NCI-H146 (cell line): ENCODE measurements around the gene SH2D1A.
"Not testable (repeated sequence)": the region's sequence is repeated elsewhere in the genome, so short reads cannot be mapped to it uniquely, and the experiment has no call there.

Source experiments
- DNase-seq: peaks from one replicate; lab custom pipeline; 2025; lab: John Stamatoyannopoulos, UW

The SH2D1A gene

DNA sequence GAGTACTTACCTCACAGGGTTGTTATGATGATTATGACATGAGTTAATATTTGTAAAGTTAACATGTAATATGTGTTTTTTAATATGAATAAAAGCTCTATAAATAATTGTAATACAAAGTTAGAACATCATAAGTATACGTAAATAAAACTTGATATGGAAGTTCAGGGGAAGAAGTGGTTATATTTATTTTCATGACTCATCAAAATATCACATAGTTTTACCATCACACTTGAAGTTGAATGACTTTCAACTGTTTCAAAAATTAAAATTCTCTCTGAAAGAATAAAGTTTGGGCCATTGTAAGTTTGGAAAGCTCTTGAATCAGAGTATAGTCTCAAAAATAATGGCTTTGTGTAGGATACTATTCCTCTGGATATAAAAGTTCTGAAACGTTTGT lies 8.3 kb downstream of the SH2D1A start:
- no peak for DNase-seq

DNA sequence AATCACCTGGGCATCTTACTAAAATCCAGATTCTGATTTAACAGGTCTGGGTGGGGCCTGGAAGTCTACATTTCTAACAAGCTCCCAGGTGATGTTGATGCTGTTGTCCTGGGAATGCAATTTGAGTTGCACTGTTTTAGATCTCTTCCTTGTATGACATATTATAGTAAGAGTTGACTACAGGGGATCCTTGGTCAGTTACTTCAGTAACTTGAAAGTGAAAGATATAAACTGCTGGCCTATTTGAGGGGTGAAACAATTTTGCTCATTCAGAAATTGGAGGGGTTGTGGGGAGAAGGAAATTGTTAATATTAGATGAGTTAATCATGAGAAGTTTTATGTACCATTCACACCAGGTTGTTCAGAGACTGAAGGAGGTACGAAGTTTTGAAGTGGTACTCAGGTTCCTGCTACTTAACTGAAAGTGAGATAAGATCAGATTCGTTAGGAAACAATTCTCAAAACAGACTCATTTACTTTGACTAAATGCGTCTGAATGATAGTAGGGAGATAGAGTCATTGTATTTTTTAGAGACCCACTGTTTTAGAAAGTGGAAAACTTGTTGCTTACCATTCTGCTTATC lies 12.5 kb downstream of the SH2D1A start:
- DNase-seq = no peak

DNA sequence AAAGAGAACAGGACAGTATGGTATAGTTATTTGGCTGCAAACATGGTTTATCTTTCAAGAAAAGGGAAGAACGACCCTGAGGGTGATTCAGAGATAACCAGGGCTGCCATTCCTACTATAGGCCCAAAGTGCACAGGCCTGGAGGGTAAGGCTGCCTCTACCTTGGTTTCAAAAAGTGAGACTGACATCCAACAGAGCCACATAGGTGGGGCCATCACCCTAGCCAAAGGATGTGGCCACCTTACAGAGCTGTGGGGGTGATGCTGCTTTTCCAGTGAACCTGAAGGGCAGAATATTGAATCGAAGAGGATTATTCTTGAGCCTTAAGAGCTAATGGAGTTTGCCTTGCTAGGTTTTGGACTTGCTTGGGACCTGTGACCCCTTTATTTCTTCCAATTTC lies 15.7 kb downstream of the SH2D1A start:
- DNase-seq = no peak

DNA sequence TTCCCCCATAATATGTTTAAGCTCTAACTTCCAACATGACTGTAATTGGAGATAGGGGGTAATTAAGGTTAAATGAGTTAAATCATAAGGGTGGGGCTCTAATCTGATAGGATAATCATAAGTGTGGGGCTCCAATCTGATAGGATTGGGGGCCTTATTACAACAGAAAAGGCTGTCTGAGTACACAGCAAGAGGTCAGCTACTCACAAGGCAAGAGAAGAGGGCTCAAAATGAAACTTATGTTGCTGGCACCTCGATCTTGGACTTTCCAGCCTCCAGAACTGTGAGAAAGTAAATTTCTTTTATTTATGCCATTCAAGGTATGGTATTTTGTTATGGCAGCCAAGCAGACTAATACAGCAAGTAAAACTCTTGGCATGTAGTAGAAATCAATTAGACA lies 16.4 kb downstream of the SH2D1A start:
- no peak for DNase-seq

DNA sequence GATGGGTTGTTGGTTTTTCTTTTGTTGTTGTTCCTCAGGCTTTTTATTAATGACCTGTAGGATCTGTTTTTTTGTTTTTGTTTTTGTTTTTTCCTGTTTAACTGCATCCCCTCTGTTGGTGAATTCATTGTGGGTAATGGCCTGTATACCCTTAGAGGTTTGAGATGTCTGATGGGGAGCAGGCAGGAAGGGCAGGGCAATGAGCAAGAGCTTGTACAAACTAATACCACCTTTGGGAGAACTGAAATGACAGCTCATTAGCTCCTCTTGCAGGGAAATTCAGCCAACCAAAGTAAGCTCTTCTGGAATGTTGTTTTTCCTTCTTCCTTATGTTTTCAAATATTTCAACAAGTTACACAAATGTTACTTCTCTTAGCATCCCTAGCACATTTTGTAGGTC lies 23.4 kb downstream of the SH2D1A start:
- DNase-seq = no peak

DNA sequence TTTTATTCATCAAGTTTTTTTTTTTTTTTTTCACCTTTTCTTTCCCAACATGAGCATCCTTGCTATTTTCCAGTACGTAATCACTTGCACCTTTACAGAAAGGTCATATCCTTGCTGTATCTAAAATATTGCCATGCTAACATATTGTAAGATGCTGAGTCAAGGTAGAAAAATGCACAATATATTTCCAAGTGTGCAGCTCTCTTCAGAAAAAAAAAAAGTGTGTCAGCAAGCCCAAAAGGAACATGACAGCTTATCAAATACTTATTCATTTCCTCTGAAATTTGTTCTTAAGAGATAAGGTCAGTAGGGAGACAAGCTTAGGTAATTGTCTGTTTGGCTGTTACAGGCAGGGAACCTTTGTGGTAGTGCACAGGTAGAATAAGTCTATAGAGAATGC lies 27.0 kb downstream of the SH2D1A start:
- DNase-seq = no peak

DNA sequence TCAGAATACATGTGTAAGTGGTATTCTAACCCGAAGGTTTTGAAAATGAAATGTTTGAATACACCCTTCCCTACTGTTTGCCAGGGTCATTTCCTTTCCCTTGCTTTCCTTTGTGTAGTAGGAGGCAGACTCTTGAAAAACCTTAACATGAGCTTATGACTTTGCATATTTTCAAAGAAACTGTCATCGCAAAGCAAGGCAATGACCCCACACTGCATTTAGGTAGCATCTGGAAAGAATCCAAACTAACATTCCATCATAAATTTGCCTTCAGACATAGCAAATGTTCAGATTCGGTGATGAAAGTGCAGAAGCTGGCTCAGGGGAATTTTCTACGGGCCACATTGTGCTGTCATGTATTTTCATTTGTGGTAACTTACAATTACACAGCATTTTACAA lies 32.3 kb downstream of the SH2D1A start:
- no peak for DNase-seq

DNA sequence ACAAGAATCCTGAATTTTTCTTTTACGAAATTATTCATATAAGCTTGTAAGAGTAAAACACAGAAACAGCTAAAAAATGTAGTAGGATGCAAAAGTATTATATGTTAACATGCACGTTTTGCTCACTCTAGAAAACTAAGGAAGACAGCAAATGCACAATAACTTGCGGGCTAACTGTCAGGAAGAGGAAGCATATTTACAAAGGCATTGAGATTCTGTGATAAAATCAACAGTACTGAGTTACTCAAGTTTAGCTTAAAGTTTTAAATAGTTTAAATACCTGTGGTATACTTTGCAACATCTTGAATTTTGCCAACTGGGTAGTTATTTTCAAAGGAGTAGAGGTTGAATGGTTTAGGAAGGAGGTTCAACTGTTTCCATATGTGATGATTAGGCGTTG lies 37.0 kb downstream of the SH2D1A start:
- DNase-seq = no peak

DNA sequence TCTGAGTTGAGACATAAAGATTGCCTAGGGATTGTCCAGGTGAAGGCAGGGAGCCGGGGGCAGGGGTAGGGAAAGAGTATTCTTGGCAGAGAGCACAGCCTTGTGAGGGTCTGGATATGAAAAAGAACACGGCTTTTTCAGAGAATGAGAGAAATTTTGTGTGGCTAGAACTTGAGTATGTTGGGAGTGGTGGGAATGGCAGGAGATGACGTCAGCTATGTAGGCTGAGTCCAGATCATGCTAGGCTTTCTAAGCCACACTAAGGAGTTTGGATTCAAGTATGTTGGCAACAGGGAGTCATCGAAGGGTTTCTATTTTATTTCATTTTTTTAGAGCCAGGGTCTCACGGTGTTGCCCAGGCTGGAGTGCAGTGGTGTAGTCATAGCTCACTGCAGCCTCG lies 40.0 kb downstream of the SH2D1A start:
- no peak for DNase-seq

DNA sequence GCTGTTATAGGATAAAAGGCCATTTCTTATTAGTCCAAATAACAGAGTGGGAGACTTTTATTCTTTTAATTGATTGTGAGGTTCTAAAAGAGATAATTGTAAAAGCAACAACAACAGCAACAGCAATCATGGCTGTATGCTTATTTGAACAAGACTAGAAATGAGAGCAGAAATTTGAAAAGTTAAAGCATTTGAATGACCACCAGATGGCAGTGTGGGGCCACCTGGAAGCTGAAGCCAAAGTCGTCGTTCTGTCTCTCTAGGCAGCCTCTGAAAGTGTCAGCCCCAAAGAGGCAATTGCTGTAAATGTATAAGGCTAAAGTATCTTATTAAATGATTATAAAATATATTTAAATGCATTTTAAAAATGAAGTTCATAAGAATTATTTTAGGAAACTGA lies 42.2 kb downstream of the SH2D1A start:
- peak; percentile 79 for DNase-seq

DNA sequence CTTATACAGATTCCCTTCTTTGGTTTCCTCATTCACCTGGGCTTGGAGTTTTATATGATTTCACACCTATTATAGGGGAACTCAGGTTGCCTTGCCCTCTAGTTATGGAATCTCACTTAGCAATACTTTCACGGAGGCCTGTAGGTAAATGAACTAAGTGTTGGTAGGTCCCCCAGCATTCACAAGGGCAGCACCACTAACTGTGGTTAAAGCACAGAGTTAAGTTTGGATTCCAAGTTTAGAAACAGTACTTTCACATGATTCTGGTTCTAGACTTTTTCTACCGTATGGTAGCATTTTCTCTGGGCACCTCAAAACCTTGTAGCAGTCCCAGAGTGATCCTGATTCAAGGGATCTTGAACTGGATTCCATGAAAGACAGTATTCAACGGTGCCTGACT lies 46.4 kb downstream of the SH2D1A start:
- no peak for DNase-seq

DNA sequence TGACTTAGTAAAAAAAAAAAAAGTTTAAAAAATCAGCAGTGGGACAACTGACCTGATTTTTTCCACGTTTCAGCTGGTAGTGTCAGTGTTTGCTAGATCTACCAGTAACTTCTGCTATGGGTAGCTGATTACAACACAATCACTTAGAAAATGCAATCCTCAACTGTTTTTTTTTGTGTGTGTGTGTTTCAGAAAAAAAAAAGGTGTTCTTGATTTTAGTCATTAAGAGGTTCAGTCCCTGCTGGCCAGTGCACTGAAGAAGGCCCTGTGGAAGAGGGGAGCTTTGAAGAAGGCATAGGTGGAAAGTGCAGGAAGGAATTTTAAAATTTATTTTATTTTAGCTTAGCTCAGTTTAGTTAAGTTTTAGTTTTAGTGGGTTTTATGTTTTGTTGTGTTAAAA lies 46.9 kb downstream of the SH2D1A start:
- no peak for DNase-seq

DNA sequence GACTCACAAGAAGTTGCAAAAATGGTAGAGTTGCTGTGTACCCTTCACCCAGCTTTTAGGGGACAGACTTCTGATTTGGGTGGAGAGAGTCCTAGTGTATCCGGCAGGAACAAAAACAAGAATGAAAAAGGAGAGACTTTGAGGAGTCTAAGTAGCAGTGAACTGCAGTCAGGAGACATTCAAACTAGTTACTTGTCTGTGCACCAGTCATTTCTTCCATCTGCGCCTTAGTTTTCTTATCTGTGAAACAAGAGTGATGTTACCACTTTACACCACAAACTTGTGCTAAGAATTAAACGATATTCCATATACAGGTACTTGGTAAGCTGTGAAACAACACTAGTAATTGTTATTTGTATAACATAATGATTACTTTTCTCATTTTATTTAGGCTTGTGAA lies 47.3 kb downstream of the SH2D1A start:
- DNase-seq = no peak

DNA sequence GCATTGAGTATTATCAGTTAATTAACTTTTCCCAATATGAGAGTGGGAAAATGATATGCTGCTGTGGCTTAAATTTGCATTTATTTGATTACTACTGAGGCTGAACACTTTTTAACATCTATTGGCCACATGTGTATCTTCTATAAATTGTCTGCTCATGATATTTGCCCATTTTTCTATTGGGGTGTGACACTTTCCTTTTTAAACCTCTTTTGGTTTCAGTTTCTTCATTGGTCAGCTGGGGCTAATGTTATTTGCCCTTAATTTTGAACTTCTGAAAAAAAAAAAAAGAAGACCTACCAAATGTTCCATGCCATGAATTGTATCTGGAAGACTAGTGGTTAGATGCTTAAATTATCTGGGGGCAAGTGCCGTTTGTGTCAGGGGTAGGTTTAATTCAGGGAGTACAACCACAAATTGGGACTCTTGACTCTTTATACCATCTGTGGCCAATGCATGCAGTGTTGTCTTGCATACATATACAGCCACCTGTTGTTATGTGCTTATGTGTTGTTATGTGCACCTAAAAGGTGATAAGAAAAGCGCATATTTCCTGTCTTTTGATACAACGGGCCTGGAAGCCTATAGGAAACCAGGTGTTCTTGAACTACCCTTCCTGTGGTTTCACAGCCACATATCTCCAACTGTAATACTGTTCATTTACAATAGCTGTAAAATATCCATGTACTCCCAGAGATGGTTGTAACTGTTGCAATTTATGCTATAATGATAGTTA lies 49.0 kb downstream of the SH2D1A start:
- DNase-seq = no peak

DNA sequence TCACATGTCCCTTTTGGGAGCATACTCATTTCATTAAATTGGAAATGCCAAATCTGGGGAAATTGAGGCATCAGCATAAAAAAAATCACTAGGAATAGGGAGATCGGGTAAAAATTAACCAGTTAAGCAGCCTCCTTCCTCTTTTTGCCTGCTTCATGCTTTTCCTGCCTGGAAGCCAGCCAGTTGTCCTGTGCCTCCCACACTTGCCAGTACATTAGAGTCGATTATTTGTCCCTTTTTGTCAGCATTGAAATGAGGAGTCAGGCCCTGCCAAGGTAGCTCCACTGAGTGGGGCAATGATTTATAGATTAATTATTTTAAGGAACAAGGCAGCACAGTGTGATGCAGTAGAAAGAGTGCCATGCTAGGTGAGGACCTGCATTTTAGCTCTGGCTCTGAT lies 55.3 kb downstream of the SH2D1A start:
- no peak for DNase-seq

DNA sequence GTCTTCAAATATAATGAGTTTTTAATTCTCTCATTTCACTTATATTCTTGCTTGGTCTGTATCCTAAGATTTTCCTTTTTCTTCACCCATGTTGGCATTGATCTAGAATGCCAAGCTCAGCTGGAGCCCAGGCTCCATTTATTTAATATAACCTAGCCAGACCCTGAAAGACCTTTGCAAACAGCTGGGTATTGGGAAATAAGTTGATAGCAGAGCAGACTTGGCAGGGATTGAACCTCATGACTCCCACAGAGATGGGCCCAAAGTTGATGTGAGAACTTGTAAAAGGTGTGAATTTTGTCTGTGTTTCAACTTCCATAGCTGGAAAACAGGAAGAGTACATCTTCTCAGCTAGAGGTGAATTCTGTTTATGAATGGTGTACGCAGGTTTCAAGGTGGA lies 59.5 kb downstream of the SH2D1A start:
- DNase-seq = no peak

DNA sequence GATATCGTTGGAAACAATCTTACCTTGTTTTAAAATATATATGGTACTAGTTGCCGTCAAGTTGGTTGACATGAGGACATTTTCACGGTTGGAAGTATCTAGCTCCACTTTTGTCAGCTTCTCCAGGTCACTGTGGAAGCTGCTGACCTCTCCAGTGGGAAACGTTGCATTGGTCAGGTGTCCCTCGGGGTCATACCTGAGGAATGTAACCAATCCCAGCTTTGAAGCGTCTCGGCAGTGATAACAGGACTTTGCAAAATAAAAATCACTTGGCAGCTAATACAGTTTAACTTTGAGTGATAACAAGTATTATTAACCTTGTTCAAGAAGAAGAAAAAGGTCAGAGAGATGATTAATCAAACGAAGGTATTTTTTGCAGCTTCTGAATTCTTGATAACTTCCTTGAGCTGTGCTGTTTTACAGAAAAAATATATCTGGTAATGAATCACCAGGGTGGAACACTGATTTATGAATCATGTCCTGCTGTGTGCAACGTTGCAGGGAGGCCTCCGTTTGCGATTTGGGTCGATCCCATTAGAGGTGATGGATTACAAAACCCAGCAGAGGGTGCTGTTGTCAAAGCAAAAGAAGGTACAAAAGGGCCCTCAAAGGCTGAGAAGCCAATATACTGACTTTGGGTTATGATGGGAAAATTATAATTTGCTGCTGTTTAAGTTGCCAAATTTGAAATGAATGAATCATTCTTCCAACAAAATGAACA lies 60.1 kb downstream of the SH2D1A start:
- peak; percentile 81 for DNase-seq

DNA sequence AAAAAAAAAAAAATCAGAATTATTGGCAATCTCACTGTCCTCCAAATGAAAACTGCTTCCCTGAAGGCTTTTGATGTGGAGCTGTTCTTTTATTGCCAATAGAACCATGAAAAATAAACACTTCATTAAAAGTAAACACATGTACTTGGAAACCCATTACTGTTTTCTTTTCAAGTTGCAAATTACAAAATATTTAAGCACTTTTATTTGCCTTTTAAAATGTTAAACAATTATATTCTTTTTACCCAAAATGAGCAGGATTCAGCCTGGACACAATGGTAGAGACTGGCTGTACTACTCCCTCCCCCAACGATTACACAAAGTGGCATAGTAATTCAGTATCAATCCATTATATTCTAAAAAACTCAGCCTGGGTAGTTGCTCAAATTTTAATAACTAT lies 60.9 kb downstream of the SH2D1A start:
- DNase-seq = no peak

DNA sequence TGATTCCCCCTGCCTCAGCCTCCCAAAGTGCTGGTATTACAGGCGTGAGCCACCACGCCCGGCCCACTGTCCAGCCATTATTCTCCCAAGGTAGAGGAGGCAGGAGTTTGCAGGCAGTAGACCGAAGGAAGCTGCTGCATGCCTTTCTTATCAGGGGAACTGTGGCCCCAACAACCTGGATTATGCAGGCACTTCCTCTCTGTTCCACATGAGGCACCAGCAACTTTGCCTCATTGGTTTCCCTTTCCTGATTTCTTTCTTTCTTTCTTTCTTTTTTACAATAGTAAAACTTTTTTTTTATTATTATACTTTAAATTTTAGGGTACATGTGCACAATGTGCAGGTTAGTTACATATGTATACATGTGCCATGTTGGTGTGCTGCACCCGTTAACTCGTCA lies 62.0 kb downstream of the SH2D1A start:
- not testable (repeated sequence) for DNase-seq

DNA sequence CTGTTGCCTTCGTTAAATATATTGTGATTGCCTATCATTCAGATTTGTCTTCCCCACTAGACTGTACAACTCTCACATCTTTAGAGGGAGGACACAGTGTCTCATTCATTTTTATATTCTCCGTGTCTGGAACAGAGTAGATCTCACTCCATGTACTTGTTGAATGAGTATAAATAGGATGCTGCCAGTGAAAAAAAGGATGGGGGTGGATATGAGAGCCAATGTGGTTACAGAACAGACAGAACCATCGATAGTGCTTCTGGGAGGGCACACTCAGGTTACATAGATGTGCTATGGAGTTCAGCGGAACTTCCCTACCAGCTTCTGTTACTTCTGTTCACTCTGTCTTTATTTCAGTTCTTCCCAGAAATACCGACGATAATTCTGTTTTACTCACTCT lies 66.9 kb downstream of the SH2D1A start:
- no peak for DNase-seq

DNA sequence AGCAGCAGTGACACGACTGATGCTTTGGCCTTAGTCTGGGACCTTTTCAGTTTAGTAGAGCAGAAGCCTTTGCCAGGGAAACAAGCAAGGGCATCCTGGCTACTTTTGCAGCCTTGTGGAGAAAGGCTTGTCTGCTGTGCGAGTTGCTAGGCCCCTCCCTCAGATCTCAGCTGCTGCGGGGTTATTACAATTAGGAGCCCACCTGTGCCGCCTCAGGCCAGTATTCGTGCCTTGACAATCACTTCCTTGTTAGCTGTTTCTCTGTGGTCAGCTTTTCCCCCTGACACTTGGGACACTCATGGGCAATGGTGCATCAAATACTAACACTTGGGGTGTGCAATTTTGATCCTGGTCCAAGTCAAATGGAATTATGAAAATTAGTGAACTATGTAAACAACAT lies 67.9 kb downstream of the SH2D1A start:
- peak; percentile 86 for DNase-seq

DNA sequence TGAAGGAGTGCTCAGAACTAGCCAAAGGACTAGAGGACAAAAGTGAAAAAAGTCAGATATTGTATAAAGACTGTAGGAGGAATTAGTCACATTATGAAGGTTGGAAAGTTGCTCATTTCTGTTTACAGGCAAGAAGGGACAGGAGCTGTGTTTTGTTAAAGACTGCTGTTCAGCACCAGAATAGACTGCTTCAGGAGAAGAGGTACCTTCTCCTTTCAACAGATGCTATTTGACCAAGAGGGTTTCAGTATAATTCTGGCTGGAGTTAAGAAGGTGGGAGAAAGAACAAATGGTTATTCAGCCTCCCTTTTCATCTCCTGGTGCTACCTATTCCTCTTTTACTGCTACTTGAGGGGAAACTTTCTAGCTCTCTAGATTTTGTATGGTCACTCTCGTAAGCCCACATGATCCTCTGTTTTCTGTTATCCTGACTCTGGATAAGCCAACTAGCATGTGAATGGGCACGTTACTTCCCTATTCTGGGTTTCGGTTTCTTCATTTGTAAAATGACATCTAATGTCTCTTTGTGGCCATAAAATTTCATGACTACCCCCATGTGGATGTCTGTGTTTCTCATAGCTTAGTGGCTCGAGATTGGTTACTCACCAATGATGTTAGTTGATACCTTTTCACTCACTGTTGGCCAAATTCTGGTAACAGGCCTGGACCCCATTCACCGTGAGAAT lies 68.9 kb downstream of the SH2D1A start:
- no peak for DNase-seq
